COR-L47 (cell line): ENCODE measurements around the gene LRRN2.
A peak's percentile ranks its signal among the peaks of the same experiment; 100 is the strongest.

ENCODE experiments used
- DNase-seq: peaks from one replicate; lab custom pipeline; 2025; lab: John Stamatoyannopoulos, UW

LRRN2 gene

GRCh38 chr1:204662530-204662929 lies 23.0 kb downstream of the LRRN2 start:
- DNase-seq = no peak

GRCh38 chr1:204660509-204660908 lies 25.0 kb downstream of the LRRN2 start:
- no peak for DNase-seq

- DNase-seq = no peak
These were observed 26.5 kb downstream of the LRRN2 start for GRCh38 chr1:204659056-204659455.

- DNase-seq = no peak
These were observed 27.2 kb downstream of the LRRN2 start for GRCh38 chr1:204658295-204658694.

GRCh38 chr1:204653590-204654340 lies 31.8 kb downstream of the LRRN2 start:
- no peak for DNase-seq

- DNase-seq = peak; percentile 41
These were observed 33.0 kb downstream of the LRRN2 start for GRCh38 chr1:204652497-204652896.

- DNase-seq = peak; percentile 91
These were observed 33.6 kb downstream of the LRRN2 start for GRCh38 chr1:204651843-204652421.

- DNase-seq = no peak
These were observed 34.5 kb downstream of the LRRN2 start for GRCh38 chr1:204650911-204651570.

GRCh38 chr1:204649721-204650521 lies 35.6 kb downstream of the LRRN2 start:
- DNase-seq = peak; percentile 75

- no peak for DNase-seq
These were observed 37.0 kb downstream of the LRRN2 start for GRCh38 chr1:204648576-204648975.

- no peak for DNase-seq
These were observed 37.8 kb downstream of the LRRN2 start for GRCh38 chr1:204647805-204648153.

GRCh38 chr1:204647114-204647804 lies 38.3 kb downstream of the LRRN2 start:
- no peak for DNase-seq

GRCh38 chr1:204645666-204646065 lies 39.9 kb downstream of the LRRN2 start:
- DNase-seq = no peak

GRCh38 chr1:204645251-204645650 lies 40.3 kb downstream of the LRRN2 start:
- DNase-seq = no peak

- no peak for DNase-seq
These were observed 42.0 kb downstream of the LRRN2 start for GRCh38 chr1:204643503-204643902.

GRCh38 chr1:204641936-204642335 lies 43.6 kb downstream of the LRRN2 start:
- no peak for DNase-seq

GRCh38 chr1:204641455-204641854 lies 44.1 kb downstream of the LRRN2 start:
- no peak for DNase-seq

GRCh38 chr1:204640578-204640977 lies 45.0 kb downstream of the LRRN2 start:
- DNase-seq = no peak

GRCh38 chr1:204634260-204634910 lies 51.2 kb downstream of the LRRN2 start:
- DNase-seq = no peak

GRCh38 chr1:204633665-204634064 lies 51.9 kb downstream of the LRRN2 start:
- no peak for DNase-seq

- DNase-seq = no peak
These were observed 55.2 kb downstream of the LRRN2 start for GRCh38 chr1:204630132-204630905.
